ENCODE results near the gene TMEM132D. TPM values are rescaled to one million over a fixed set of nuclear protein-coding genes. Genes with fewer than 3 reads are reported as not detected.

The TMEM132D gene
- total and polyA plus RNA-seq, 2 donors (not counting 3 experiments of a cell fraction or from before 2014, with no cell fraction given), result not detected

DNA sequence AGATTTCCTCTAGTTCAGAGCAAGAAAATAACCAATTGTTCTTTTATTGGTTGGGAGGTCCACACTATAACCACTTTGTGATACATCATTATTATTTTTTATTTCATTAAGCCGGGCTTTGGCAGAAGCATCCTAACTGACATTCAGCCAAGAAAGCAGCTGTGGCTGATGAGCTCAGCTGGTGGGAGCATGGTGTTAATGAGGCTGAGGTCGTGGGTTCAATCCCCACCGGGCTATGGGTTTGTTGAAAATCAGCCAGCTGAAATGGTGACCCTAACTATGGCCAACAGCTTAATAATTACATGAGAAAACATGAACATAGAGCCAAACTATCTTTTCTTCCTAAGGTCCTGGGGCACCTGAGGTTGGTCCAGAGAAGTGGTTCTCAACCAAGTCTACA, 672.3 kb downstream of the TMEM132D start:
- Histone ChIP-seq H3K4me3 (replicated peaks in 1 of 3; ENCODE audit: insufficient read depth in 1 of 3, low read depth in 1 of 3, low read length in 3 of 3) (no peak overlapping the region), H2AFZ (ENCODE audit: low read depth, low read length) (no peak overlapping the region), H3K9me3 (replicated peaks; ENCODE audit: control insufficient read depth, insufficient read depth, low read length) (peaks cover 5% of the 10 kb centered on the region), H3K4me2 (ENCODE audit: insufficient read depth, low read length) (no peak overlapping the region), H3K36me3 (ENCODE audit: control insufficient read depth in 2 of 2, extremely low read depth in 1 of 2, insufficient read depth in 2 of 2, low read length in 2 of 2) (no peaks in the 10 kb centered on the region), H3K4me1 (ENCODE audit: control insufficient read depth, extremely low read depth, insufficient read depth, low read length) (no peaks in the 10 kb centered on the region), H3K27ac (ENCODE audit: insufficient read depth, low read depth, low read length) (no peak overlapping the region), H3K9ac (replicated peaks; ENCODE audit: extremely low read depth, insufficient read depth, low read length) (no peak overlapping the region), H3K79me2 (ENCODE audit: control insufficient read depth, insufficient read depth, low read length) (no peaks in the 10 kb centered on the region), H4K20me1 (replicated peaks; ENCODE audit: control insufficient read depth, extremely low read depth, insufficient read depth, low read length) (no peaks in the 10 kb centered on the region), H3K27me3 (ENCODE audit: control insufficient read depth in 2 of 2, insufficient read depth in 2 of 2, low read length in 2 of 2) (no peaks in the 10 kb centered on the region), H3K9me1 (replicated peaks; ENCODE audit: control insufficient read depth, extremely low read depth, insufficient read depth, low read length) (no peaks in the 10 kb centered on the region)
- DNase-seq (ENCODE audit: low read depth, low spot score) (no peak), FAIRE-seq (no peak)
- BruUV-seq (replicated peaks), result no TSS peak
- intact Hi-C loops (cut with micrococcal nuclease), result no loop called here
- dilution Hi-C loops (cut with MboI; ENCODE audit: extremely low pct_ligation_motif_present, low sequenced_read_pairs), result no loop called here
- TF ChIP-seq POLR2A (IDR thresholded peaks at IDR 0.05; ENCODE audit: low read depth, low read length) (no peak), JUN (IDR thresholded peaks at IDR 0.05; ENCODE audit: borderline replicate concordance, insufficient read depth, insufficient read length, low read depth) (no peak), GATA2 (IDR thresholded peaks at IDR 0.05; ENCODE audit: insufficient read depth, insufficient read length, low read depth, low read length) (no peak), POLR2AphosphoS5 (IDR thresholded peaks at IDR 0.05; ENCODE audit: insufficient read depth, low read depth, low read length) (no peak), FOS (IDR thresholded peaks at IDR 0.05; ENCODE audit: borderline replicate concordance, insufficient read depth, low read length) (no peak)
- TF ChIP-seq, protein P1, sequence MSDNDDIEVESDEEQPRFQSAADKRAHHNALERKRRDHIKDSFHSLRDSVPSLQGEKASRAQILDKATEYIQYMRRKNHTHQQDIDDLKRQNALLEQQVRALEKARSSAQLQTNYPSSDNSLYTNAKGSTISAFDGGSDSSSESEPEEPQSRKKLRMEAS (IDR thresholded peaks at IDR 0.05; ENCODE audit: insufficient read depth, insufficient read length), result no peak
- ChIA-PET POLR2A (no interaction called here), CTCF (no interaction called here)

GRCh38 chr12:129230995-129231394, 672.8 kb downstream of the TMEM132D start:
- Histone ChIP-seq H3K9ac (replicated peaks; ENCODE audit: extremely low read depth, insufficient read depth, low read length) (no peak overlapping the region), H3K79me2 (ENCODE audit: control insufficient read depth, insufficient read depth, low read length) (no peaks in the 10 kb centered on the region), H3K4me1 (ENCODE audit: control insufficient read depth, extremely low read depth, insufficient read depth, low read length) (no peaks in the 10 kb centered on the region), H3K27me3 (ENCODE audit: control insufficient read depth in 2 of 2, insufficient read depth in 2 of 2, low read length in 2 of 2) (no peaks in the 10 kb centered on the region), H2AFZ (ENCODE audit: low read depth, low read length) (no peak overlapping the region), H3K4me3 (replicated peaks in 1 of 3; ENCODE audit: insufficient read depth in 1 of 3, low read depth in 1 of 3, low read length in 3 of 3) (no peak overlapping the region), H3K36me3 (ENCODE audit: control insufficient read depth in 2 of 2, extremely low read depth in 1 of 2, insufficient read depth in 2 of 2, low read length in 2 of 2) (no peaks in the 10 kb centered on the region), H3K9me3 (replicated peaks; ENCODE audit: control insufficient read depth, insufficient read depth, low read length) (peaks cover 5% of the 10 kb centered on the region), H3K27ac (ENCODE audit: insufficient read depth, low read depth, low read length) (no peak overlapping the region), H4K20me1 (replicated peaks; ENCODE audit: control insufficient read depth, extremely low read depth, insufficient read depth, low read length) (no peaks in the 10 kb centered on the region), H3K9me1 (replicated peaks; ENCODE audit: control insufficient read depth, extremely low read depth, insufficient read depth, low read length) (no peaks in the 10 kb centered on the region), H3K4me2 (ENCODE audit: insufficient read depth, low read length) (no peak overlapping the region)
- no TSS peak for BruUV-seq (replicated peaks)
- dilution Hi-C loops (cut with MboI; ENCODE audit: extremely low pct_ligation_motif_present, low sequenced_read_pairs), result no loop called here
- POLR2A ChIA-PET, result no interaction called here
- intact Hi-C loops (cut with micrococcal nuclease), result no loop called here
- TF ChIP-seq POLR2A (IDR thresholded peaks at IDR 0.05; ENCODE audit: low read depth, low read length), result no peak
- TF ChIP-seq JUN (IDR thresholded peaks at IDR 0.05; ENCODE audit: borderline replicate concordance, insufficient read depth, insufficient read length, low read depth), result no peak
- TF ChIP-seq, protein P1 (IDR thresholded peaks at IDR 0.05; ENCODE audit: insufficient read depth, insufficient read length), result no peak
- TF ChIP-seq, protein P2, sequence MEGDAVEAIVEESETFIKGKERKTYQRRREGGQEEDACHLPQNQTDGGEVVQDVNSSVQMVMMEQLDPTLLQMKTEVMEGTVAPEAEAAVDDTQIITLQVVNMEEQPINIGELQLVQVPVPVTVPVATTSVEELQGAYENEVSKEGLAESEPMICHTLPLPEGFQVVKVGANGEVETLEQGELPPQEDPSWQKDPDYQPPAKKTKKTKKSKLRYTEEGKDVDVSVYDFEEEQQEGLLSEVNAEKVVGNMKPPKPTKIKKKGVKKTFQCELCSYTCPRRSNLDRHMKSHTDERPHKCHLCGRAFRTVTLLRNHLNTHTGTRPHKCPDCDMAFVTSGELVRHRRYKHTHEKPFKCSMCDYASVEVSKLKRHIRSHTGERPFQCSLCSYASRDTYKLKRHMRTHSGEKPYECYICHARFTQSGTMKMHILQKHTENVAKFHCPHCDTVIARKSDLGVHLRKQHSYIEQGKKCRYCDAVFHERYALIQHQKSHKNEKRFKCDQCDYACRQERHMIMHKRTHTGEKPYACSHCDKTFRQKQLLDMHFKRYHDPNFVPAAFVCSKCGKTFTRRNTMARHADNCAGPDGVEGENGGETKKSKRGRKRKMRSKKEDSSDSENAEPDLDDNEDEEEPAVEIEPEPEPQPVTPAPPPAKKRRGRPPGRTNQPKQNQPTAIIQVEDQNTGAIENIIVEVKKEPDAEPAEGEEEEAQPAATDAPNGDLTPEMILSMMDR (IDR thresholded peaks at IDR 0.05; ENCODE audit: extremely low read depth in 1 of 2, insufficient read depth in 1 of 2, low read depth in 1 of 2, low read length in 2 of 2), result no peak
- TF ChIP-seq GATA2 (IDR thresholded peaks at IDR 0.05; ENCODE audit: insufficient read depth, insufficient read length, low read depth, low read length), result no peak
- no peak for TF ChIP-seq MYC (IDR thresholded peaks at IDR 0.05; ENCODE audit: low read depth, low read length)
- no peak for TF ChIP-seq EZH2 (IDR thresholded peaks at IDR 0.05; ENCODE audit: borderline replicate concordance, low read depth, low read length, severe bottlenecking)
- TF ChIP-seq POLR2AphosphoS5 (IDR thresholded peaks at IDR 0.05; ENCODE audit: insufficient read depth, low read depth, low read length), result no peak
- TF ChIP-seq FOS (IDR thresholded peaks at IDR 0.05; ENCODE audit: borderline replicate concordance, insufficient read depth, low read length), result no peak
- CTCF ChIA-PET, result no interaction called here
- FAIRE-seq (no peak), DNase-seq (ENCODE audit: low read depth, low spot score) (no peak)
